K562 (cell line): ENCODE results near the gene UVRAG. TPM values are rescaled to one million over a fixed set of nuclear protein-coding genes. Genes with fewer than 3 reads are reported as not detected.

Source experiments
- CBFA2T3 ChIP-seq: fragments of 450-650 bp; IDR thresholded peaks from 2 replicates; pipeline ENCODE4 v1.6.1; 2017
- CHAMP1 ChIP-seq: fragments of 450-650 bp; IDR thresholded peaks from 2 replicates; pipeline ENCODE4 v1.6.1; 2016; ENCODE audit warnings: mild to moderate bottlenecking
- CHD4 ChIP-seq: fragments of 200-600 bp; sonication (generic); IDR thresholded peaks from 3 replicates; pipeline ENCODE4 v1.6.1; 2012; ENCODE audit warnings: low read depth, mild to moderate bottlenecking, mixed read lengths, low read length, inconsistent platforms; ENCODE audit not compliant: insufficient read depth, insufficient replicate concordance, poor library complexity, severe bottlenecking
- CREB3L1 ChIP-seq: fragments of 450-650 bp; IDR thresholded peaks from 2 replicates; pipeline ENCODE4 v1.6.1; 2014; ENCODE audit warnings: low read depth, mild to moderate bottlenecking, moderate library complexity, borderline replicate concordance
- CTBP1 ChIP-seq: fragments of 450-650 bp; IDR thresholded peaks from 2 replicates; pipeline ENCODE4 v1.6.1; 2016; ENCODE audit warnings: borderline replicate concordance
- DIDO1 ChIP-seq: fragments of 450-650 bp; IDR thresholded peaks from 2 replicates; pipeline ENCODE4 v1.6.1; 2016; ENCODE audit warnings: low read depth, missing biosample characterization, missing genetic modification characterization
- FOXM1 ChIP-seq, 2 experiments: fragments of 450-650 bp in 1 of 2; sonication (generic) in 1 of 2; formaldehyde crosslinking in 1 of 2; IDR thresholded peaks; 2 replicates each; pipeline versions ENCODE4 v1.6.1 to v1.9.0; 2017 to 2022; ENCODE audit warnings: low read depth in 2 of 2, mild to moderate bottlenecking in 2 of 2, missing genetic modification reagents in 1 of 2, moderate library complexity in 1 of 2
- FOXP1 ChIP-seq: sonication (generic); formaldehyde crosslinking; IDR thresholded peaks from 2 replicates; pipeline ENCODE4 v1.8.0; 2022; ENCODE audit warnings: mild to moderate bottlenecking, missing genetic modification reagents
- MAFK ChIP-seq: IDR thresholded peaks from 2 replicates; pipeline ENCODE4 v1.6.1; 2011; ENCODE audit warnings: low read length, improper control_type of control experiment
- MNT ChIP-seq, 2 experiments: fragments of 450-650 bp; conservative IDR thresholded peaks; 2 replicates each; pipeline ENCODE4 v1.6.1; 2017; ENCODE audit warnings: mild to moderate bottlenecking in 2 of 2, moderate library complexity in 2 of 2
- MTA2 ChIP-seq: fragments of 450-650 bp; IDR thresholded peaks from 2 replicates; pipeline ENCODE4 v1.6.1; 2016; ENCODE audit warnings: low read depth
- NFE2 ChIP-seq: IDR thresholded peaks from 2 replicates; pipeline ENCODE4 v1.6.1; 2014; ENCODE audit warnings: antibody characterized with exemption, low read depth
- NR2C2 ChIP-seq, 2 experiments: fragments of 200-800 bp in 1 of 2; sonication (Bioruptor generic) in 1 of 2; sonication (generic) in 1 of 2; formaldehyde crosslinking in 1 of 2; IDR thresholded peaks; 2 replicates each; pipeline versions ENCODE4 v1.6.1 to v1.8.0; 2016 to 2022; ENCODE audit warnings: mild to moderate bottlenecking in 1 of 2, missing compliant biosample characterization in 1 of 2, missing genetic modification characterization in 1 of 2, missing genetic modification reagents in 1 of 2
- PYGO2 ChIP-seq: fragments of 450-650 bp; IDR thresholded peaks from 2 replicates; pipeline ENCODE4 v1.6.1; 2016; ENCODE audit warnings: mild to moderate bottlenecking, missing genetic modification characterization, moderate library complexity, missing compliant biosample characterization
- RBM25 ChIP-seq: fragments of 200-400 bp; formaldehyde crosslinking; IDR thresholded peaks from 2 replicates; pipeline ENCODE4 v1.6.1; 2018; ENCODE audit warnings: low read length, low read depth, moderate library complexity; ENCODE audit not compliant: severe bottlenecking
- ZHX1 ChIP-seq: fragments of 150-350 bp; conservative IDR thresholded peaks from 2 replicates; pipeline ENCODE4 v1.6.1; 2014; ENCODE audit warnings: low read length
- ZNF174 ChIP-seq: fragments of 250-450 bp; sonication (Bioruptor Pico); IDR thresholded peaks from 2 replicates; pipeline ENCODE4 v1.4.0; 2020; ENCODE audit warnings: mild to moderate bottlenecking
- ZNF766 ChIP-seq: fragments of 200-800 bp; sonication (Bioruptor generic); conservative IDR thresholded peaks from 2 replicates; pipeline ENCODE4 v1.6.1; 2016; ENCODE audit warnings: missing genetic modification characterization, missing compliant biosample characterization
- polyA plus RNA-seq, 8 experiments: library from polyadenylated mRNA; depleted of rRNA in 4 of 8; stranded (reverse) in 5 of 8; unstranded in 3 of 8; fragments of >200 nt; fragmentation: Nextera tagmentation in 2 of 8; fragmentation: Illumina TruSeq in 1 of 8; extraction: Ambion mirVana in 2 of 8; extraction: Trizol in 1 of 8; gene quantifications; 2 replicates each; pipeline versions ENCODE4 v1.2.1 to v1.2.3, GENCODE V29; 2011 to 2014; ENCODE audit warnings: inconsistent platforms in 1 of 8, missing spikeins in 1 of 8
- total RNA-seq, 7 experiments: library from RNA; depleted of rRNA in 6 of 7; stranded (reverse); fragments of >200 nt in 6 of 7; fragmentation: Illumina TruSeq in 2 of 7; extraction: Trizol in 2 of 7; gene quantifications; 2 replicates each; pipeline versions ENCODE4 v1.2.1 to v1.2.3, GENCODE V29; 2011 to 2021; ENCODE audit warnings: low replicate concordance in 1 of 7

The UVRAG gene
- total and polyA plus RNA-seq, 9 of the 15 experiments (the other 6 are each of a cell fraction or from before 2014, with no cell fraction given): 3.1 to 17.8 (median 12.4) TPM

DNA sequence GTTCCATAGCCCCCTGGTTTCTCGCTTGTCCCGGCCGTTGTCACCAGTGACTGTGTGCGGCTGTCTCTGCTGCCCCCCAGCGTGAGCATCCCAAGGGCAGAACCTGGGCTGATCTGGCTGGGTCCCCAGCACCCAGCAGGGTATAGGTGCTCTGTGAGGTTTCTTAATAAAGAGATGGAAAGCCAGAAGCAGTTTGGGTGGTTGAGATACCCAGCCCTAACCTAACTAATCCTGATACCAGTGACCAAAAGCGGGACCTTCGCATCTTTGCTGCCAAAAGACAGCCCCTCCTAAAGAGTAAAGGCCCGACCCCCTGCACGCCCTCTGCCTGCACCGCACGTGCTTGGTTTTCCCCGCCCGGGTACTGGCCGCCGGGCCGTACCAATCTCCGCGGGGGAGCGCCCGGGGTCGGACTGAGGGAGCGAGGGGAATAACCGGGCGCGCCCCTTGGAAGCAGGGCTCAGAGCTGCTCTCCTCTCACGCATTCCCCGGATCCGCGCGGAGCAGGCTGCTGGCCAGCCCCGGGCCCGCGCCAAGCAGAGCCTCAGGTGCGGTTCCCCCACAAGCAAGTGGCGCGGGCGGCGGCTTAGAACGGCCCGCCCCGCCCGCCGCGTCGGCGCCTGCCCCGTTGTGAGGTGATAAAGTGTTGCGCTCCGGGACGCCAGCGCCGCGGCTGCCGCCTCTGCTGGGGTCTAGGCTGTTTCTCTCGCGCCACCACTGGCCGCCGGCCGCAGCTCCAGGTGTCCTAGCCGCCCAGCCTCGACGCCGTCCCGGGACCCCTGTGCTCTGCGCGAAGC, 46.7 kb upstream of the UVRAG start, which contains the start of gene DGAT2 (continued):
- no peak; the same call in 1 of the 2 replicates for TF ChIP-seq NR2C2 (CRISPR knock-in tag; IDR thresholded peaks at IDR 0.05)
- TF ChIP-seq NR2C2 (tag; IDR thresholded peaks at IDR 0.05): peak; percentile 22; the same call in 1 of the 2 replicates
- peak; percentile 97 for TF ChIP-seq ZNF766 (CRISPR knock-in tag)
- TF ChIP-seq MTA2: no peak
- no peak for TF ChIP-seq ZNF174 (CRISPR knock-in tag)
- peak; percentile 89 for TF ChIP-seq CTBP1
- TF ChIP-seq CHAMP1: no peak
- TF ChIP-seq CHD4: peak; percentile 63
- peak; percentile 92 to 96 for TF ChIP-seq MNT (conservative IDR thresholded peaks at IDR 0.05)
- peak; percentile 56; the same call in 1 of the 2 replicates for TF ChIP-seq FOXM1 (IDR thresholded peaks at IDR 0.05; ENCODE audit: low read depth)
- TF ChIP-seq FOXM1 (CRISPR knock-in tag; IDR thresholded peaks at IDR 0.05; ENCODE audit: low read depth): no peak
- TF ChIP-seq DIDO1 (tag): 0 out of 2 replicates have a peak, but pooled peaks have one; percentile 49
- TF ChIP-seq FOXP1: peak; percentile 77; the same call in 1 of the 2 replicates
- no peak for TF ChIP-seq ZHX1
- TF ChIP-seq PYGO2 (tag): no peak
- peak; percentile 60 for TF ChIP-seq RBM25
- TF ChIP-seq CBFA2T3: peak; percentile 35
- no peak for TF ChIP-seq MAFK
- TF ChIP-seq CREB3L1: peak; percentile 85; the same call in 1 of the 2 replicates
- 0 out of 2 replicates have a peak, but pooled peaks have one; percentile 5 for TF ChIP-seq NFE2
